RWPE1 (cell line): Measurements from ENCODE around the gene DISC1.

Experiments used
- CTCF ChIA-PET: fragments of 350-600 bp; sonication (Branson Sonifier 250); formaldehyde crosslinking; extraction: SDS; loops from one replicate; lab custom pipeline; 2021; lab: Yijun Ruan, JAX
- POLR2A ChIA-PET: fragments of 400-600 bp; formaldehyde crosslinking; extraction: SDS; loops from one replicate; lab custom pipeline; 2020; ENCODE audit warnings: antibody characterized with exemption; ENCODE audit not compliant: low non-redundant PET; lab: Yijun Ruan, JAX
- DNase-seq: peaks from one replicate; pipeline ENCODE4 v3.0.0; 2012; ENCODE audit warnings: low spot score
- H3K27ac ChIP-seq: fragments of 450-650 bp; 2 replicates; pipeline ENCODE4 v1.5.1; 2017
- TF ChIP-seq, protein P1 (sequence below): fragments of 450-650 bp; conservative IDR thresholded peaks from 2 replicates; pipeline ENCODE4 v1.5.1; 2017; ENCODE audit warnings: low read depth, mild to moderate bottlenecking

Gene DISC1

GRCh38 chr1:231716879-231717278 is 90.3 kb downstream of the DISC1 start:
- POLR2A ChIA-PET, result no interaction called here
- no peak for DNase-seq
- TF ChIP-seq, protein P1, sequence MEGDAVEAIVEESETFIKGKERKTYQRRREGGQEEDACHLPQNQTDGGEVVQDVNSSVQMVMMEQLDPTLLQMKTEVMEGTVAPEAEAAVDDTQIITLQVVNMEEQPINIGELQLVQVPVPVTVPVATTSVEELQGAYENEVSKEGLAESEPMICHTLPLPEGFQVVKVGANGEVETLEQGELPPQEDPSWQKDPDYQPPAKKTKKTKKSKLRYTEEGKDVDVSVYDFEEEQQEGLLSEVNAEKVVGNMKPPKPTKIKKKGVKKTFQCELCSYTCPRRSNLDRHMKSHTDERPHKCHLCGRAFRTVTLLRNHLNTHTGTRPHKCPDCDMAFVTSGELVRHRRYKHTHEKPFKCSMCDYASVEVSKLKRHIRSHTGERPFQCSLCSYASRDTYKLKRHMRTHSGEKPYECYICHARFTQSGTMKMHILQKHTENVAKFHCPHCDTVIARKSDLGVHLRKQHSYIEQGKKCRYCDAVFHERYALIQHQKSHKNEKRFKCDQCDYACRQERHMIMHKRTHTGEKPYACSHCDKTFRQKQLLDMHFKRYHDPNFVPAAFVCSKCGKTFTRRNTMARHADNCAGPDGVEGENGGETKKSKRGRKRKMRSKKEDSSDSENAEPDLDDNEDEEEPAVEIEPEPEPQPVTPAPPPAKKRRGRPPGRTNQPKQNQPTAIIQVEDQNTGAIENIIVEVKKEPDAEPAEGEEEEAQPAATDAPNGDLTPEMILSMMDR, result no peak
- CTCF ChIA-PET, result no interaction called here
- H3K27ac ChIP-seq, result no peak overlapping the region

DNA sequence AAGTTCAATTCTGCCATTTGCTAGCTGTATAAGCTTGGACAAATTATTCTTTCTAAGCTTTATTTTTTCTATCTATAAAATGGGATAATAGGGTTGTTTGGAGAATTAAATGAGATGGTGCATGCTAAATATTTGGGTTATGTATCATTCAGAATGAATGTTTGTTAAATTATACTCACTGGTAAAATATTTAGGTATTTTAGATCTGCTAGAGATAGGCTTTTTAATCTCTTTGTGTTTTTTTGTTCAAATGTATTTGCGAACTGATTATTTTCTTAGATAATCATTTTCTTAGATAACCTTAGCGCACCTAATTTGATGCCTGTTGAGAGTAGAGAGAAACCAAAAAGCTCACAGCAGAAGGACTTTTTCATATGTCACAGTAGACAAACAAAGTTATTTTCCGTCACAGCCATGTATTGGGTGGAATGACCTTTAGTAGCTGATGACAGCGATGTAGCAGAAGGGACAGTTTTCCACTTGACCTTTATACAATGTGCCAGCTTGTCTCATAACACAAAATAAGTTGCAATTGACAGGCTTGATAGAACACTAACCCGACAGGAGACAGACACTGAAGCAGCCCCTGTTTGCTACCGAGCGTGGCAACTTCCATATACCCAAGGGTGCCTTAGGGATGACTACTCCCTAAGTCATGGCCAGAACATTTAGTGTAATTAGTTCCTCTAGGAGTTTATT is 93.0 kb downstream of the DISC1 start:
- ChIA-PET CTCF (interaction anchor here (0.7 kb wide), 1 partner anchor 1249 kb away, joined by 3 read pairs; no protein-coding TSS in a partner anchor), POLR2A (no interaction called here)
- TF ChIP-seq, protein P1, result no peak
- no peak for DNase-seq
- no peak overlapping the region for H3K27ac ChIP-seq

DNA sequence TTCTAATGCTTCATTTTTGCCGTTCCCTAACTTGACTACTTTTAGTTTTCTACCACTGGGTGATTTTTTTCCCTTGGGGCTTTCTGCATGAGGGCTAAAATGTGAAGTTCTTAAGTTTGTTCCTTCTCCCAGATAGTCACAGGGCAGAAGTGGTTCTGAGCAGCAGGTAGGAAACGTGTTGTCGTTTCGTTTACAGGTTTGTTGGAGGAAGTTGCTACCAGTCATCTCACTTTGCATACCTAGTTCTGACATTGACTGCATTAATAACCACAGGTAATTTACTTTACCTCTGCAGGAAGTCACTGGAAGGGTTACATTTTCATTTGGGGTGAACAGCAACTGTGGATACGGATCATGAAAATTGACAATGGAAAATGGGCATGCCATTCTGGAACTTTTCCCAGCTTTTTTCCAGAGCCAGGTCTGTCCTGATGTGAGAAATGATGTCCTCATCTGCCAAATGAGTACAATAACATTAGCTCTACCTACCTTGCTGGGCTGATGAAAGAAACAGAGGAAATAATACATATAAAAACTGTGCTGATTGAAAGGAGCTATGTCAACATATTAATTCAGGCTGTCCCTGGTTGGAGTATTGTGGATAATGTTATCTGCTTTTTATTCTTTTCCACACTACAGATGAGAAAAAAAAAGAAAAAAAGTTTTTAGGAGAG is 94.2 kb downstream of the DISC1 start:
- CTCF ChIA-PET, result interaction anchor here (0.6 to 0.7 kb wide), 3 partner anchors 123 to 273 kb away, joined by 3 read pairs; no protein-coding TSS in a partner anchor
- H3K27ac ChIP-seq, result no peak overlapping the region
- DNase-seq, result no peak
- POLR2A ChIA-PET, result no interaction called here
- TF ChIP-seq, protein P1, result no peak

GRCh38 chr1:231721436-231721835 is 94.8 kb downstream of the DISC1 start:
- POLR2A ChIA-PET, result no interaction called here
- CTCF ChIA-PET, result interaction anchor here (0.7 kb wide), 1 partner anchor 273 kb away, joined by 3 read pairs; no protein-coding TSS in a partner anchor
- no peak overlapping the region for H3K27ac ChIP-seq
- DNase-seq, result no peak
- TF ChIP-seq, protein P1, result no peak

- TF ChIP-seq, protein P1, result no peak
- ChIA-PET CTCF (no interaction called here), POLR2A (no interaction called here)
Observed at GRCh38 chr1:231722356-231722755, 95.8 kb downstream of the DISC1 start.

DNA sequence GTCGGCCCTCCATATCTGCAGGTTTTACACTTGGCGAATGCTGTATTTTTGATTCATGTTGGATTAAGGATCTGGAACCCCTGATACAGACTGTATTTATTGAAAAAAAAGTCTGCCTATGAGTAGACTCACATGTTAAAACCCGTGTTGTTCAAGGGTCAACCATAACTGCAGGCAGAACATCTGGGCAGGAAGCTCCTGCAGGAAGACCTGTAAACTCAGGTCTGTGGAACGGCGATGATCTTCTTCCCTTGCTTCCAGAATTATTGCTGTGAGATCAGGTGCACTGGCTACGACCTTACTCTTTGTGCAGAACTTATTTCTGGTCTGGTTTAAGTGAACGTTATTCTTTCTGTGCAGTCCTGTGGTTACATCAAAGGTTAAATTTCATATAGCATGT is 96.6 kb downstream of the DISC1 start:
- TF ChIP-seq, protein P1, result no peak
- H3K27ac ChIP-seq, result no peak overlapping the region
- ChIA-PET POLR2A (no interaction called here), CTCF (no interaction called here)
- no peak for DNase-seq

More at GRCh38 chr1:231722356-231722755, 95.8 kb downstream of the DISC1 start:
- DNase-seq, result no peak
- no peak overlapping the region for H3K27ac ChIP-seq
